ENCODE measurements around the gene CDC42SE1. TPM values are rescaled to one million over a fixed set of nuclear protein-coding genes. Genes with fewer than 3 reads are reported as not detected.

CDC42SE1 gene
- total and polyA plus RNA-seq, 12 donors, result 26.1 to 45.6 (median 30.5) TPM

GRCh38 chr1:151002051-151002450, 57.4 kb downstream of the CDC42SE1 start:
- H3K36me3 ChIP-seq, result peaks cover 0 to 56% (median 27%) of the 10 kb centered on the region in 9 donors

GRCh38 chr1:151001602-151002001, 57.8 kb downstream of the CDC42SE1 start:
- no peak for ATAC-seq
- no peaks in the 10 kb centered on the region for H3K9me3 ChIP-seq
- no peak for TF ChIP-seq CTCF (IDR thresholded peaks at IDR 0.05)
- H3K27ac ChIP-seq, result peak overlapping the region in 1 of 10 donors; percentile 92
- no peaks in the 10 kb centered on the region for H3K27me3 ChIP-seq
- H3K4me3 ChIP-seq, result no peak overlapping the region
- WGBS, 2 donors, result 64 to 69% methylated on average over 4 of the region's 4 CpGs
- peaks cover 0 to 61% (median 31%) of the 10 kb centered on the region in 9 donors for H3K36me3 ChIP-seq
- peaks cover 0 to 72% (median 41%) of the 10 kb centered on the region in 9 donors for H3K4me1 ChIP-seq
- intact Hi-C loops (cut with DNase I), result loop anchor here in 1 of 10 donors (10.0 kb wide), 1 partner anchor 53 kb away; the partner anchor contains the start of gene CDC42SE1
- no peak for DNase-seq

More at GRCh38 chr1:151002051-151002450, 57.4 kb downstream of the CDC42SE1 start:
- DNase-seq (no peak), ATAC-seq (no peak)
- peaks cover 0 to 76% (median 44%) of the 10 kb centered on the region in 9 donors for H3K4me1 ChIP-seq
- H3K27me3 ChIP-seq, result no peaks in the 10 kb centered on the region
- peak overlapping the region in 4 of 10 donors; percentile 62 to 96 (median 80) for H3K27ac ChIP-seq
- WGBS, 2 donors, result 68 to 79% methylated on average over 3 of the region's 3 CpGs
- no peak for TF ChIP-seq CTCF (IDR thresholded peaks at IDR 0.05)
- intact Hi-C loops (cut with DNase I), result loop anchor here in 1 of 10 donors (10.0 kb wide), 1 partner anchor 53 kb away; the partner anchor contains the start of gene CDC42SE1
- no peaks in the 10 kb centered on the region for H3K9me3 ChIP-seq
- H3K4me3 ChIP-seq, result peak overlapping the region in 1 of 10 donors; percentile 12

Other genes starting within 250 kb of the CDC42SE1 start
- 10 to 100 TPM; 30.4 to 38.3 (median 33.3) TPM for gene ARNT, start 183.0 kb downstream of the CDC42SE1 start, total RNA-seq
- gene ARNT, start 183.0 kb downstream of the CDC42SE1 start, polyA plus RNA-seq, result 10 to 100 TPM; 10.4 to 16.3 TPM
- gene CTXND2, start 172.5 kb downstream of the CDC42SE1 start, total RNA-seq, result not detected
- not detected for gene CTXND2, start 172.5 kb downstream of the CDC42SE1 start, polyA plus RNA-seq
- 10 to 100 TPM; 14.5 to 23.8 (median 17.6) TPM for gene SETDB1, start 133.3 kb downstream of the CDC42SE1 start, total RNA-seq
- 10 to 100 TPM in 1 of 2 donors, 1 to 10 TPM in 1; 9.1 to 20.9 TPM for gene SETDB1, start 133.3 kb downstream of the CDC42SE1 start, polyA plus RNA-seq
- 10 to 100 TPM; 56.5 to 99.4 (median 73.5) TPM for gene CERS2, start 84.8 kb downstream of the CDC42SE1 start, total RNA-seq
- 100 to 1,000 TPM in 1 of 2 donors, 10 to 100 TPM in 1; 79.2 to 104 TPM for gene CERS2, start 84.8 kb downstream of the CDC42SE1 start, polyA plus RNA-seq
- gene ANXA9, start 77.3 kb downstream of the CDC42SE1 start, total RNA-seq, result under 1 TPM in 4 of 10 donors, not detected in 6; 0.15 to 0.36 (median 0.20) TPM
- under 1 TPM; 0.06 to 0.15 TPM for gene ANXA9, start 77.3 kb downstream of the CDC42SE1 start, polyA plus RNA-seq
- 10 to 100 TPM; 40.7 to 70.6 (median 55.7) TPM for gene MINDY1, start 52.7 kb downstream of the CDC42SE1 start, total RNA-seq
- gene MINDY1, start 52.7 kb downstream of the CDC42SE1 start, polyA plus RNA-seq, result 10 to 100 TPM in 1 of 2 donors, 1 to 10 TPM in 1; 9.8 to 18.7 TPM
- gene PRUNE1, start 51.2 kb downstream of the CDC42SE1 start, total RNA-seq, result 10 to 100 TPM; 37.5 to 50.1 (median 46.0) TPM
- 10 to 100 TPM; 11.5 to 24.4 TPM for gene PRUNE1, start 51.2 kb downstream of the CDC42SE1 start, polyA plus RNA-seq
- under 1 TPM; 0.21 to 0.78 (median 0.32) TPM for gene BNIPL, start 23.0 kb downstream of the CDC42SE1 start, total RNA-seq
- gene BNIPL, start 23.0 kb downstream of the CDC42SE1 start, polyA plus RNA-seq, result 1 to 10 TPM in 1 of 2 donors, under 1 TPM in 1; 0.06 to 1.8 TPM
- gene C1orf56, start 11.9 kb downstream of the CDC42SE1 start, total RNA-seq, result 10 to 100 TPM in 3 of 10 donors, 1 to 10 TPM in 7; 5.4 to 12.6 (median 8.0) TPM
- 1 to 10 TPM; 5.2 to 5.8 TPM for gene C1orf56, start 11.9 kb downstream of the CDC42SE1 start, polyA plus RNA-seq
- 10 to 100 TPM in 7 of 10 donors, 1 to 10 TPM in 3; 1.4 to 57.8 (median 28.1) TPM for gene MLLT11, start 775 bp upstream of the CDC42SE1 start, total RNA-seq
- gene MLLT11, start 775 bp upstream of the CDC42SE1 start, polyA plus RNA-seq, result 10 to 100 TPM in 1 of 2 donors, 1 to 10 TPM in 1; 4.9 to 11.3 TPM
- gene GABPB2, start 11.1 kb upstream of the CDC42SE1 start, total RNA-seq, result 10 to 100 TPM in 9 of 10 donors, 1 to 10 TPM in 1; 9.1 to 14.4 (median 10.6) TPM
- gene GABPB2, start 11.1 kb upstream of the CDC42SE1 start, polyA plus RNA-seq, result 10 to 100 TPM in 1 of 2 donors, 1 to 10 TPM in 1; 3.4 to 11.4 TPM
- gene SEMA6C, start 87.0 kb upstream of the CDC42SE1 start, total RNA-seq, result 10 to 100 TPM; 23.2 to 68.1 (median 54.9) TPM
- gene SEMA6C, start 87.0 kb upstream of the CDC42SE1 start, polyA plus RNA-seq, result 100 to 1,000 TPM in 1 of 2 donors, 10 to 100 TPM in 1; 15.7 to 141 TPM
- 1 to 10 TPM in 4 of 10 donors, under 1 TPM in 5, not detected in 1; 0.35 to 5.8 (median 0.71) TPM for gene TNFAIP8L2, start 97.0 kb upstream of the CDC42SE1 start, total RNA-seq
- gene TNFAIP8L2, start 97.0 kb upstream of the CDC42SE1 start, polyA plus RNA-seq, result 1 to 10 TPM; 2.4 to 4.0 TPM
- 10 to 100 TPM; 11.4 to 16.5 (median 13.3) TPM for gene LYSMD1, start 106.3 kb upstream of the CDC42SE1 start, total RNA-seq
- gene LYSMD1, start 106.3 kb upstream of the CDC42SE1 start, polyA plus RNA-seq, result 1 to 10 TPM; 5.7 to 8.5 TPM
- gene SCNM1, start 106.5 kb upstream of the CDC42SE1 start, total RNA-seq, result 10 to 100 TPM; 12.9 to 26.6 (median 18.3) TPM
- gene SCNM1, start 106.5 kb upstream of the CDC42SE1 start, polyA plus RNA-seq, result 10 to 100 TPM; 52.3 to 57.6 TPM
- under 1 TPM in 2 of 10 donors, not detected in 8; 0.46 to 0.74 TPM for gene TMOD4, start 116.4 kb upstream of the CDC42SE1 start, total RNA-seq
- gene TMOD4, start 116.4 kb upstream of the CDC42SE1 start, polyA plus RNA-seq, result under 1 TPM; 0.06 to 0.88 TPM
- 10 to 100 TPM; 29.6 to 47.2 (median 39.6) TPM for gene VPS72, start 130.6 kb upstream of the CDC42SE1 start, total RNA-seq
- gene VPS72, start 130.6 kb upstream of the CDC42SE1 start, polyA plus RNA-seq, result 10 to 100 TPM; 24.8 to 33.4 TPM
- gene PIP5K1A, start 138.9 kb upstream of the CDC42SE1 start, total RNA-seq, result 10 to 100 TPM; 32.4 to 48.0 (median 39.2) TPM
- gene PIP5K1A, start 138.9 kb upstream of the CDC42SE1 start, polyA plus RNA-seq, result 10 to 100 TPM; 11.5 to 32.2 TPM
- gene PSMD4, start 195.1 kb upstream of the CDC42SE1 start, total RNA-seq, result 100 to 1,000 TPM; 119 to 157 (median 147) TPM
- 100 to 1,000 TPM; 222 to 300 TPM for gene PSMD4, start 195.1 kb upstream of the CDC42SE1 start, polyA plus RNA-seq
- 10 to 100 TPM; 10.4 to 15.1 (median 13.1) TPM for gene ZNF687, start 222.7 kb upstream of the CDC42SE1 start, total RNA-seq
- gene ZNF687, start 222.7 kb upstream of the CDC42SE1 start, polyA plus RNA-seq, result 1 to 10 TPM; 5.9 to 8.0 TPM